ENCODE results near the gene UBE2E2. TPM values are rescaled to one million over a fixed set of nuclear protein-coding genes. Genes with fewer than 3 reads are reported as not detected.

Gene UBE2E2
- total RNA-seq, 1 donor from 2014 or later: 34.0 TPM

DNA sequence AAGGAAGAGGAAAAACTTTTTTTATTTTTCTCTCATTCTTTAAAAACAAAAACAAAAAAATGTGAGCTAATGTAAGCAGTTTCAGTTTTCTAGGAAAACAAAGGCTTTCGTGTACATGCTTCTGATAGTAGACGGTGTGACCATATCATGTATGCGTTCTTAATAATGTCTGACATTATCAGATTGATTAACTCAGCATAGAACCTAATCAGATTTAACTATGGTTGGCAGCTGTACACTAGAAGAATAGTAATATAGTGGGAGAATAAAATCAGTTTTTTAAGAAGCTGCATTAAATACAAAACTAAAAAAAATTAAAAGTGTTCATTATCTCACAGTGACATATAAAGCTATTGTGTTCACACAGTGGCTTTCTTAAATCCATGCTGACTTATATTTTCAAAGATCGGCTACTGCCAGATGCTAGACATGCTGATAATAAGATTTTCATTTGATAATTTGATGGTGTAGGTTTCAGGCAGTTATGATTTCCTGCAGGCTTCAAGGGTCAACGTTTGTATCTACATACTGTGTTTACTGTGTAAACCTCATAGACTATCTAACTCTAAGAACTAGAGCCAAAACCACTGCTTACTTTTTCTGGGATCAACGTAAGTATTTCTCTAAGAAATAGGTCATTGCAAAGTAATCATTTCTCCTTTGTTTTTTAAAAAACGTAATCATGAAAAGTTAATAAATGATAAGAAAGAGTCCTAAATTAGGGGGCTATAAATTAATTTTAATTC lies 74.0 kb downstream of the UBE2E2 start:
- DNase-seq (ENCODE audit: low read depth): no peak

DNA sequence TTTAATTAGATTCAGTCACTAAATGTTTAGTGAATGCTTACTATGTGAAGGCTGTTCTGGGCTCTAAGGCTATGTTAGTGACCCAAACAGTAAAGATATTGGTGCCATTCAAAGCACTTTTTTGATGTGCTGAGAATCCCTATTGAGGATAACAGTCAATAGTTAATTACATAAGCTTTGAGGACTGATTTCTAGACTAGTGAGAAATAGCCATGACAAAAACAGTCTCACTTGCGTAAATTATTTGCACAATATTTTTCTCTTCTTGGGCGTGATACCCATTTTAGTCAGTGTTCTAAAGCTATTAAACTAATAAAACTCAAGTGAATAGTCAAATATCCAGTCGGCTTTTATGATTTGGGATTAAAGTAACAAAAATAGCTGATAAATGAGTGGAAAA lies 74.6 kb downstream of the UBE2E2 start:
- DNase-seq (ENCODE audit: low read depth): no peak

DNA sequence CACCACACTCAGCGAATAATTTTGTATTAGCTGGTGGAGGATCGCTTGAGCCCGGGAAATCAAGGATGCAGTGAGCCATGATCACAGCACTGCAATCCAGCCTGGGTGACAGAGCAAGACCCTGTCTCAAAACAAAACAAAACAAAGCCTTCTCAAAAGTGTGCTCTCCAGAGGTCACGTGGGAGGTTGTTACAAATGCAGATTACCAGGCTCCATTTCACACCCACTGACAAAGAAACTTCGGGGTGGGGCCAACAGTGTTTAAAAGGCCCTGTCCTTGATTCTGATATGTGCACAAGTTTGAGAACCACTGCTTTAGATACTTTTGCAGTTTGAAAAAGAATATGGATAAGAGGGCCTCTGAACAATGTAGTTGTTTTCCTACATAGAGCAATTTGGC lies 80.5 kb downstream of the UBE2E2 start:
- DNase-seq (ENCODE audit: low read depth): no peak

DNA sequence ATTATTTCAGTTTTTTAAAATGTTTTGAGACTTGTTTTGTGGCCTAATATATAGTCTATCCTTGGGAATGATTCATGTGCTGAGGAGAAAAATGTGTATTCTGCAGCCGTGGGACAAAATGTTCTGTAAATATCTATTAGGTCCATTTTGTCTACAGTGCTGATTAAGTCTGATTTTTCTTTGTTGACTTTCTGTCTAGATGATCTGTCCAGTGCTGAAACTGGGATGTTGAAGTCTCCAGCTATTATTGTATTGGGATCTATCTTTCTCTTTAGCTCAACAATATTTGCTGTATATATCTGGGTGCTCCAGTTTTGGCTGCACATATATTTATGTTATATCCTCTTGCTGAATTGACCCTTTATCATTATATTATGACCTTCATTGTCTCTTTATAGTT lies 85.2 kb downstream of the UBE2E2 start:
- DNase-seq (ENCODE audit: low read depth): no peak

DNA sequence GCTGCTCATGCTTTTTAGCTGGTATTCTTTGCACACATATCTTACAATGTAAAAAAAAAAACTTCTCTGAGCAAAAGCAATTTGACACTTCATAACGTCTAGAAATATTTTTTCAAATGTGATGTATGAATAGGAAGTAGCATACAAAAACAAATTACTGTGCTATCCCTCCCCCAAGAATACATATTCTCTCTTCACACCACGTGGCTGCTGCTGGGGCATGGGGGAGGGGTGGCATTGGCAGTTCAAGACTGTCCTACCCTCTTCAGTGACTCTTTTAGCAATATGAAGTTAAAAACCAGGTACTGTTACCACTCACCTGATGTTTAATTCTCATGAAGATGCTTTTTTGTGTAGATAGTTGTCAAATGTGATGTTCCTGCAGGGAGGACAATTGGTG lies 85.6 kb downstream of the UBE2E2 start:
- no peak for DNase-seq (ENCODE audit: low read depth)

DNA sequence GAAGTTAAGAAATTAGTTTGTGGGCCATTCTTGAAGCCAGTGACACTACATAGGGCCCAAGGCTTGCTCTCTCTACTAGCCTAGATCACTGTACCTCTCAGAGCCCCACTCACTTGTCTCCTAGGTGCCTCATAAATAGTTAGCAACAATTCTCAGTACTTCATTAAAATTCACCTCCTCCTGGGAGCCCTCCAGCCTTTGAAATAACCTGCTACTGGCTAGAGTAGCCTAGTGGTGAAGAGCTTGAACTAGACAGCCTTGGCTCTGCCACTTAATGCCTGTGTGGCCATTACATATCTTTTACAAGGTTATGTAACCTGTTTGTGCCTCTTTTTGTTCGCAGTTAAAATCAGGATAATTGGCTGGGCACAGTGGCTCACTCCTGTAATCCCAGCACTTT lies 89.3 kb downstream of the UBE2E2 start:
- no peak for DNase-seq (ENCODE audit: low read depth)

DNA sequence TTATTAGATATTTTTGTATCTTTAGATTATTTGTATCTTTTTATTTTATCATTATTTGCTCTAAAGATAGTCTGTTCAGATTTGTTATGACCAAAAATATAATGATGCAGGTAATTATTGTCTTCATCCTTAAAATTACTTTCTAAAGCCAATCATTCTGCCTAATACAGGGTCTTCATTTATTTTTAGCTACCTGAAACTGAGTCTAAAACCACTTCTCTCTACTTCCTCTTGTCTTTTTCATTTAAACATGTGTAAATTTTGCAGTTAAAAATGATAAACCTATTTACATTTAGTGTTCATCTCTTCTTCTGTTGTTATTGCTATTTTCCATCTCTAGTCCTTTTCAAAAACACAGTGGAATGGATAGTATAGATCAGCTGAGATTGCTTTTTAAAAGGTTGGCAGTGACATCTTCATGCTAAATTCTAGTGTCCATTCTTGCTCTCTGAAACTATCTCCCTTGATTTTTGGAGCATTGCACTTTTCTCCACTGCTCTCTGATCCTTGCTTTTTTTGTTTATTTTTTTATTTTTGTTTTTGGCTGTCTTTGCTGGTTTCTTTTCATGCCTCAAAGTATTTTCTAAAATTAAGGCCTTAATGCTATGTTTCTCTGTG lies 91.8 kb downstream of the UBE2E2 start:
- no peak for DNase-seq (ENCODE audit: low read depth)

DNA sequence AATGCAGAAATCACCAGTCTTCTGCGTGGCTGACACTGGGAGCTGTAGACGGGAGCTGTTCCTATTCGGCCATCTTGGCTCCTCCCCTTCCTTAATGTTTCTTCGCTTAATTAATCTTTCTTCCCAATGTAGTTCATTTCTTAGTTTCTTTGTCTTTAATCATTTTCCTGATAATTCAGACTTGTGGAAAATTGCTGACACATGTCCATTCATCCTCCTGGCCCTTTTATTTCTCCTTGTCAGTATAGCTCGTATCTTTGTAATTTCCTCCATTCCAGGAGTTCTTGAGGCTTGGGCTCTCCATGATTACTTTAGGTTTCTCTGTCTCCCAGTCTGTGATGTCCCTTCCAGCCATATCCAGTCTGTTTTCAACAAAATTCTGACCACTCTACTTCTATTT lies 98.7 kb downstream of the UBE2E2 start:
- DNase-seq (ENCODE audit: low read depth): no peak

DNA sequence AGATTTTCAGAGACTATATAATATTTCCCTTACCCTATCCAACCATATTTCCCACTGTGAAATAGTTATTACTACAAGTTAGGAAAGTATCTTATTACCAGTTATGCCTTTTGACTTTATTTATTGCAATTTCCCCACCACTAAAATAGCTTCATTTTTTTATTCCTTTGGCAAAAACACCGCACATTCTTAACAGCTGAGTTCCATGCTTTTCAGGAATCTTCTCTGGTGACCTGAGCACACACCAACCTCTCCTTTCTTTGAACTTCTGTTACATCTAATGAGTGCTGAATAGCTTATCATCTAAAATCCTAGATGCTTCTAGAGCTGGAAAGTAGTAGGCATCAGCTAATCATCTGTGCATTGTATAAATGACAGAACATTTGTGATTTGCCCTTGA lies 99.1 kb downstream of the UBE2E2 start:
- DNase-seq (ENCODE audit: low read depth): no peak

DNA sequence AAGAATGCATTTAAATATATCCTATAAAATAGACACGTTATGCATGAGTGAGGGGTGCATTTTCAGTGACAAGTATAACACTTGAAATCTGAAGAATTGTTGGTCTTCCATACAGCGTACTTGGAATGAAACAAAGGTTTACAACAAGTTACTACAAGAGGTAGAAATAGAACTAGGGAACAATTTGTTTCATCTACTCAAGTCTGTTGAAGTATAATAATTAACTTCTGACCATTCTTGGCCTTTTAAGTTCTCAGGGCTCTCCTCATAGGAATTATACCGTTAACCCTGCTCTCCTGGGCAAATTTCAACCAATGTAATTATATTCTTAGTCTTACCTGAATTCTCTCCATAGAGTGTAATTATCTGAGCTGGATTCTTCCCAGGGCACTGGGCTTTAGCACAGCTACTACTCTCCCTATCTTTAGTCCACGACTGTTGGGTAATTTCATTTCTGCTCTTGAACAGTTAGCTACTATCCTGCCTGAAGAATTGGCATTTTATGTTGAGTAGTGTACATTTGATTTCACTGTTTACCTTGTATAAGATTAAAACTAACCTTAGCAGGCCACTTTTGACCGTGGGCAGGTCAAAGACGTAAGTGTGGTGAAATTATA lies 100.6 kb downstream of the UBE2E2 start:
- DNase-seq (ENCODE audit: low read depth): peak; percentile 82

DNA sequence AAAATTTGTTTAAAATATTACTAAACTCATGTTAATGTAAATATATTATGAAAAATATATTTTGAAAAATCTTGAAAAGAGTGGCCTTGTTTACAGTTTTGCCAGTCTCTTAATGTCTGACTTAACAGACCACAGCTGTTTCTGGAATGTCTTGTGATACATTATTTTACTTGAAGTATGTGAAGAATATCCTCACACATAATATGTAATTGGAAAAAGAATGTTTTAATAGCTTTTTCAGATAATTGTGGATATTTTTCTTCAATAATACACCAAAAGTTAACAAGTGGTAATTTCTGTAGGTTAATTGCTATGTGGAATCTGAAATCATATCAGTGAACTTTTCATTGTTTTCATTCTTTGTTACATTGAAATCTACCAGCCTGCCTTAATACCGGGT lies 101.3 kb downstream of the UBE2E2 start:
- DNase-seq (ENCODE audit: low read depth): peak; percentile 53

DNA sequence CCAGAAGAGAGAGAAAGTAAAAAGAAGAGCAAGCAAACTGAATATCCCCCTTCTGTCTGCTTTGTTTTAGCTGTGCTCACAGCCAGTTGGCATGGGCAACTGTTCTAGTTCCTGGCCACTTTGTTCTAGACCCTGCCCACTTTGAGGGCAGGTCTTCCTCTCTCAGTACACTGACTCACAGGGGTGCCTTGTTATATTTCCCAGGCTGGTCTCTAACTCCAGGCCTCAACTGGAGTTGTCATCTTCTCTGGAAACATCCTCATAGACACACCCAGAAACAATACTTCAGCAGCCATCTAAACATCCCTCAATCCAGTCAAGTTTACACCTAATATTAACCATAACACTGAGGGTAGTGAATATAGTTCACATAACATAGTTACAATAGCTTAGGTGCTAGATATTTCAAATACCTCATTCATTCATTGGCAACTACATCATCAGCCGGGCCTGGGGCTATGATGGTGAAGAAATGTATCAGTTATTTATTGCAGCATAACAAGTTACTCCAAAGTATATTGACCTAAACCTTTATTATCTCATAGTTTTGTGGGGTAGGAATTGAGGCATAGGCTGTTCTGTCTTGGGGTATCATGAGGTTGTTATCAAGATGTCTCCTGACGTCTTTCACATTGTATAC lies 106.0 kb downstream of the UBE2E2 start:
- DNase-seq (ENCODE audit: low read depth): no peak

DNA sequence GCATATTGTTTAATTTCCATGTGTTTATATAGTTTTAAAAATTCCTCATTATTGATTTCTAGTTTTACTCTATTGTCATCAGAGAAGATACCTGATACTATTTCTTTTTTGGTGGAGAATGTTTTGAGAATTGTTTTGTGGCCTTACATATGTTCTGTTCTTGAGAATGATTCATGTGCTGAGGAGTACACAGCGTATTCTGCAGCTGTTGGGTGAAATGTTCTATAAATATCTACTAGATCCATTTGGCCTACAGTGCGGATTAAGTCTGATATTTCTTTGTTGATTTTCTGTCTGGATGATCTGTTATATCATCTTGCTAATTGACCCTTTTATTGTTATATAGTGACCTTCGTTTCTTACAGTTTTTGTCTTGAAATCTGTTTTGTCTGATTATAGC lies 109.7 kb downstream of the UBE2E2 start:
- DNase-seq (ENCODE audit: low read depth): no peak

DNA sequence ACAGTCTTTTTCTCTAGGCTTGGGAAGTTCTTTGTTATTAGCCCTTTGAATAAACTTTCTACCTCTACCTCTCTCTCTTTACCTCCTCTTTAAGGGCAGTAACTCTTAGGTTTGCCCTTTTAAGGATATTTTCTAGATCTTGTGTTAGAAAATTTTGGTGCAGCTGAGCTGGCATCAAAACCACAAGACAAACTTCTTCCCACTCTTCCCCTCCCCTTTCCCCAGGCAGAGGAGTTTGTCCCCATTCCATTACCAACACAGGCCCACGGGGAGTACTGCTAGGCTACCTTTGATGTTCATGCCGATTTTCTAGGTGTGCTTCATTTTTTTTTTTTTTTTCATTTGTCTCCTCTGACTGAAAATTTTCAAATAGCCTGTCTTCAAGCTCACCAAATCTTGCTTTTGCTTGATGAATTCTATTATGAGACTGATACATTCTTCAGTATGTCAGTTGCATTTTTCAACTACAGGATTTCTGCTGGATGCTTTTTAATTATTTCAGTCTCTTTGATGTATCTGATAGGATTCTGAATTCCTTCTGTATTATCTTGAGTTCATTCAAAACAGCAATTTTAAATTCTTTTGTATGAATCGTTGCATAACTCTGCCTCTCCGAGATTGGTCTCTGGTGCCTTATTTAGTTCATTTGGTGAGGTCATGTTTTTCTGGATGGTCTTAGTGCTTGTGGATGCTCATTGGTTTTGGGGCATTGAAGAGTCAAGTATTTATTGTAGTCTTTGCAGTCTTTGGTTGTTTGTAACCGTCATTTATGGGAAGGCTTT lies 112.0 kb downstream of the UBE2E2 start:
- DNase-seq (ENCODE audit: low read depth): peak; percentile 44

DNA sequence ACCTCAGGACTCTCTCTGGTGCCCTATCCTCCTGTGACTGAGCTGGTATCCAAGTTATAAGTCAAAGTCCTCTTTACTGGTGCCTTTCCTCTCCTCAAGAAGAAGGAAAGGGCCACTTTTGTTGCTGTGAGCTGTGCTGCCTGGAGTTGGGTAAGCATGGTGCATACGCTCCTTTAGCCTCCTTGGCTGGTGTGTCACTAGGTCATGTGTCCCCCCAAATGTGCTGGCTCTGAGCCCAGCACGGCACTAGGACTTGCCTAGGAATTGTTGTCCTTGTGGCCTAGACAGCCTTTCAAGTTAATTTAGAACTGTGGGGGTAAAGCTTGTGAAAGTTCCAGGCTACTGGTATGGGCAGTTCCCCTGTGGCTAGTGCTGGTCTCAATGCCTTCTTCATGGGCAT lies 113.8 kb downstream of the UBE2E2 start:
- no peak for DNase-seq (ENCODE audit: low read depth)

DNA sequence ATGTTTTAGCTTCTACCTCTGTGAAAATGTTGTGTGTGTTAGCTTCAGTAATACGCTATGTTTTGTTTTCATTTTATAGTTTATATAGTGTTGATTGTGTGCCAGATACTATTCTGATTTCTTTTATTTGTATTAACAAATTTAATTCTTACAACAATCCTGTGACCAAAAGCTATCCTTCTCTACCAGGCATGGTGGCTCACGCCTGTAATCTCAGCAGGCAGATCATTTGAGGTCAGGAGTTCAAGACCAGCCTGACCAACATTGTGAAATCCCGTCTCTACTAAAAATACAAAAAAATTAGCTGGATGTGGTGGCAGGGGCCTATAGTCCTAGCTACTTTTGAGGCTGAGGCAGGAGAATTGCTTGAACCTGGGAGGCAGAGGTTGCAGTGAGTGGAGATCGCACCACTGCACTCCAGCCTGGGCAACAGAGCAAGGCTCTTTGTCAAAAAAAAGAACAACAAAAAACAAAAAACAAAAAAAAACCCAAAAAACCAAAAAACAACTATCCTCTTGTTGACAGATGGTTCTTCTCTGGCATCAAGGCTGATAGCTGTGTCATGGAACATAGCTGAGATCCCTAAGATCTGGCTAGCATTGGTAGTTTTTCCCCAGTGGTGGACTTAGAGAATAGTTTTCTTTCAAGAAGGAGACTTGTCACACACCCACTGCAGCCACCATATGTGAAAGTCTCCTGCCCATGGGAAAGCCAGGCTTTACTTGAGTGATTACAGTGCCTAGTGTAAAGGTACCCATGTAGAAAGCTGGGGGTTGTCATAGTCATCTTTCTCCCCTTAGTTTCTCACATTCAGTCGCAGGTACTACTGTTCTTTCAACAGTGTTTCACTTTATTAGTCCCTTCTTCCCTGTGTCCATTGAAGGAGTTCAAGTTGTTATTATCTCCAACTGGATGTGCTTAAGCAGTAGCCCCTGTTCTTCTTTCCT lies 116.5 kb downstream of the UBE2E2 start:
- no peak for DNase-seq (ENCODE audit: low read depth)

DNA sequence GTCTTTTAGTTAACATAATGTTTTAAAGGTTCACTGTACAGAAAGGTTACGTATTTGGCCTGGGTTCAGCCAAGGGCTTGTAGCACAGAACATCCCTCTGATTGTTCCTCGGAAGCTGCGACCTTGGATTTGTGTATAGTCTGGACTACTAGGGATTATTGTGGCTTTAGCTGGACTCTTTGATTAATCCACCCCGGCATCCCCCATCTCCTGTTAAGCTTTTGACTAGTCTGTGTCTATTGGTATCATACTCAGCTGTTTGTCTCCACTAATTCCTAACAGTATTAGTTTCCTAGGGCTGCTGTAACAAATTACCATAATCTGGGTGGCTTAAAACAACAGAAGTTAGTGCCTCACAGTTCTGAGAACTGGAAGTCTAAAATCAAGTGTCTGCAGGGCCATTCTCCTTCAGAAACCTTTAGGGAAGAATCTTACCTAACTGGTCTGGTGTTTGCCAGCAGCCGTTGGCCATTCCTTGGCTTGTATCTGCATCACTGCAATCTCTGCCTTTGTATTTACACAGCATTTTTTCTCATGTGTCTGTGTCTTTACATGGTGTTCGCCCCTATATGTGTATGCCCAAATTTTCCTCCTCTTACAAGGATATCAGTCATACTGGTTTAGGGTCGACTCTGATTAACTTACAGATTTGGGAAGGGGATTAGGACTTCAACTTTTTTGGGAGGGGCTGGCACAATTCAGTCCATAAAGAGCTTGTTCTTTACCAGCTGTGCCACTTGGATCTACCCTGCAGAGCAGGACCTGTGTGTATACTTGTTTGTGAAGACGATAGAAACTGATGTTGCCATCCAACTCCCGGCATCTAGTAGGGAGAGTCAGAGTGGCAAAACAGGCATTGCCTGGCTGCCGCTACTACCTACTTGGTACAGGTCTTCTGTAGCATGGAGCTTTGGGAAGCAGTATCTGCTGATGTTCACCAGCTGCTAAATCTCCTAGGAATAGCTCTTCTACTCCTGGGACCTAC lies 117.8 kb downstream of the UBE2E2 start:
- DNase-seq (ENCODE audit: low read depth): no peak

DNA sequence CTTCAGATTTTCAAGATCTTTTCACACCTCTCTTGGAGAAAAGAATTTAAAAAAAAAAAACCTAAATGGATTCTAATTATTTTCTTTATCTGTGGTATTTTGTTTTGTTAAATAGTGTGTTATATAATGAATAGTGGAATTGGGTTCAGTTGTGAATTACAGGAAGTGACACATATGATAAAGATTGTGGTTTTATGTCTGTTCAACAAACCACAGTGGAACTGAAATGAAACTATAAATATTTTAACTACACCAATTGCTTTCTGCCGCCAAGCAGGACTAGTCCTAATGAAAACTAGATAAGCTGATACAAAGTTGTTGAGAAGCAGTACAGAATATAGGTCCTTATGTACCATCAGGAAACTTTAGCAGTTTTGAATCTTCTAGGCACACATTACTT lies 121.6 kb downstream of the UBE2E2 start:
- DNase-seq (ENCODE audit: low read depth): peak; percentile 57

DNA sequence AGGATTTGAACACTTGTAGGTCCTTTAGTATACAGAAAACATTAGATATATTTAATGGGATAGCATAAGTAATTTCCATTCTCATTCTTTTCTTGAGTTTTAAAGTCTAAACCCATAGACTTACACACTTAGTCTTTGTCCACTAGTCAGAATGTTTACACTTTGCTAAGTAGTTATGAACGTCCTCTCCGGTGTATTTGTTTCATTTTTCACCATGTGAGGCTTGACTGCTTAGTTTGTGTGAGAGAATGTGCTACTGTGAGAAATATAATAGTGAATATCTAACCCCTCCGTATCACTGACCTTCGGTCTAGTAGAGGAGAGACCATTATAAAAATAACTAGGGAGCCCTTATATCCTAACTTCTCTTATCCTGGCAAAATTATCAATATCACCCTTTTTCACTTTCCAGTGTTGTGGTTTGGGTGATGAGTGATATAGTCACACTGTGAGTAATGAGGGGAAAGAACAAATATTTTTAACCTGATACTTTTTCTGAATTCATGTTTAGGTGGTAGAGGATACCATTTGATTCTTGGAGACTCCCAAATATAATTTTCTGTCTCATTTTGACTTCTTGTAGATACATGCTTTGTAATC lies 122.4 kb downstream of the UBE2E2 start:
- no peak for DNase-seq (ENCODE audit: low read depth)

All from renal cortical epithelial cell (primary cell).